DMS114 treated with DMSO at 0.1 percent for 48 hours (cell line): ENCODE data around the gene ERICH4.
"Not testable (repeated sequence)": the region's sequence is repeated elsewhere in the genome, so short reads cannot be mapped to it uniquely, and the experiment has no call there.

Experiments used
- DNase-seq: peaks from one replicate; lab custom pipeline; 2025; ENCODE audit not compliant: unreplicated experiment; lab: John Stamatoyannopoulos, UW

Gene ERICH4

GRCh38 chr19:41434450-41434849, 8.5 kb upstream of the ERICH4 start:
- DNase-seq: no peak

DNA sequence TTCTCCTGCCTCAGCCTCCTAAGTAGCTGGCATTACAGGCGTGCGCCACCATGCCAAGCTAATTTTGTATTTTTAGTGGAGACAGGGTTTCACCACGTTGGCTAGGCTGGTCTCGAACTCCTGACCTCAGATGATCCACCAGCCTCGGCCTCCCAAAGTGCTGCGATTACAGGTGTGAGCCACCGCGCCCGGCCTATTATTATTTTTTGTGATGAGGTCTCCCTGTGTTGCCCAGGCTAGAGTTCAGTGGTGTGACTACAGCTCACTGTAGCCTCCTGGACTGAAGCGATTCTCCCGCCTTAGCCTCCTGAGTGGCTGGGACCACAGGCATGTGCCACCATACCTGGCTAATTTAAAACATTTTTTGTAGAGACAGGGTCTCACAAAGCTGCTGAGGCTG, 7.6 kb upstream of the ERICH4 start:
- not testable (repeated sequence) for DNase-seq

DNA sequence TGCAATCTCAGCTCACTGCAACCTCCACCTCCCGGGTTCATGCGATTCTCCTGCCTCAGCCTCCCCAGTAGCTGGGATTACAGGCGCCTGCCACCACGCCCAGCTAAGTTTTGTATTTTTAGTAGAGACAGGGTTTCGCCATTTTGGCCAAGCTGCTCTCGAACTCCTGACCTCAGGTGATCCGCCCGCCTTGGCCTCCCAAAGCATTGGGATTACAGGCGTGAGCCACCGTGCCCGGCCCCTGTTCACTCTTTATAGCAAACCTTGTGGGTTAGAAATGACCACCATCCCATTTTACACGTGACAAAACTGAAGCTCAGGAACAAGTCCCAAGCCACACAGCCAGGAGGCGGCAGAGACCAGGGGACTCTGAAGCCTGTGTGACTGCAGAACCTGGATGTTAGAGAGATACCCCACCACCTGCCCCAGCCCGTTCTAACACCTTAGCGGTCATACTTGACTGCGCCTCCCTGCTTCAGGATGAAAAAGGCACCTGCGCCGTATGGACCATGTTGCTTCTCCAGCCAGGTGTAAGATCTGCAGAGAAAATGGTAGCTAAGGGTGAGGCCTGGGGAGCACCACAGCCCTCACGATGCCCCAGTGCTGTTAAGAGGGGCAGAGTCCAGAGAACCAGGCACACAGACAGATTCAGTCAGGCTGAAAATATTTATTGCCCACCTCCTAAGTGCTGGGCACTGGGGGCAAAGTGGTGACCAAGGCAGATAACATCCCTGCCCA, 6.9 kb upstream of the ERICH4 start:
- no peak for DNase-seq

DNA sequence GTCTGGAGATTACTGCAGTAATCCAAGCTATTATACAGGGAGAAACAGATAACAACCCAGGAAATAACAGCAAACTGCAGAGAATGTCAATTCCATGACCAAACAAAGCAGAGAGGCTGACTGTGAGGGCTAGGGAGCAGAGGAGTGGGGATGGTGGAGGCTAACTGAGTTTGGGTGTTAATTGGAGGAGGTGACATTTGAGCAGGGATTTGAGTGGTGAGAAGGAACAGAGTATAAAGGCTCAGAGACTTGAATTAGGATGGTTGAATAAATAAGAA, 6.3 kb upstream of the ERICH4 start:
- no peak for DNase-seq

DNA sequence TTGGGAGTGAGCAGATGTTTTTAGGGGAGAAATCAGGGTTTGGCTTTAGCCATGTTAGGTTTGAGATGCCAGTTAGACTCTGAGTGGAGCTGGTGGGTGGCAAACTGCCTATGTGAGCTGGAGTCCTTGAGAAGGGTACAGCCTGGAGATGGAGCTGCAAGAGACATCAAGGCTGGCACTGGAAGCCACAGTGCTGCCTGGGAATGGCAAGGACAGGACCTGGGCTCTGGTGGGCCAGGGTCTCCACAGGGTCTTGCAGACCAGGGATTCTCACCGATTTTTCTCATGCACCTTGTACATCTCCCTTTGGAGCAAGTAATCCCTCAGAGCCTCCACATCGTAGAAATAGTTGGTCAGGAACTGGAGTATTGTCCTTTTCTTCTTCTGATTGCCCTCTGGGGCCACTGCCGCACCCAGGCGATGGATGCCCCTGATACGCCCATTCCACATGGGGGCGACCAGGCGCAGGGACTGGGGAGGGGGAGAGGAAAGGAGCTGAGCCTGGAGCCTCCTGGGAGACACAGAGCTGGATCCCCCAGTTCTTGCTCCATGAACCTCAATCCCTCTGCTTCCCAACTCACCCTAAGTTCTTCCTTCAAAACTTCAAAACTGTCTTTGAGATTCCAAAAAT, 4.9 kb upstream of the ERICH4 start:
- no peak for DNase-seq

DNA sequence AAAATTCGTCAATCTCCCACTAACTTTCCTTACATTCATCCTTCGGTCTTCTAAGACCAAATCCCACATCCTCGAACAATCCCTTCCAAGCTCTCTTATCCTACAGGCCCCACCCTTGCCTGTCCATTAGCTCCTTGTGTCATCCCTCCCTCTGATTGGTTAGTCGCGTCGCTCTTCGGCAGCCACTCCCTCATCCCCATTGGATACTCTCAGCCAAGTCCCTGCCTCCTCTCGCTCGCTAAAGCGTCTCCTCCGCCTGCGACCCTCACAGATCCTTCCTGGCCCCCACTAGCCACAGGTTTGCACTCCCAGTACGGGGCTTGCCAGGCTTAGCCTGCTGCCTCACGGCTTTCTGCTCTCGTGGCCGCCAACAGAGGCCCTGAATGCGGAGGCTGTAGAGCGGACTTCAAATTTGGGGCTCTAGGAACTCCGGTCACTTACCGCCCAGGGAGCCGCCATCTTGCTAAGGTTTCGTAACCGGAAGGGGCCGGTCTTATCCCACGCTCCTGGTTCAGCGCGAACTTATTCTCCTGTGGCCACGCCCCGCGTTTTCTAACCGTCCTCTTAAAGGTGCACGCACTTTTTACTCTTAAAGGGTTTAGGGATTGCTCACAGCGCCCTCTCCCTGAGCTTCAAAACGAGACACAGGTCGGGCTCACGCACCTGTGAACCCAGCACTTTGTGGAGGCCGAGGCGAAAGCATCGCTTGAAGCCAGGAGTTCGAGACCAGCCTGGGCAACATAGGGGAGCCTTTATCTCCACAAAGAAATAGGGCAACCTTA, 3.3 kb upstream of the ERICH4 start, which contains the start of gene DMAC2:
TSS of gene DMAC2 (minus strand) at position 472 of the 782 bp plus-strand sequence. CDS start at position 459, 13 bp downstream.
- DNase-seq: peak; percentile 98

GRCh38 chr19:41441321-41441945, 1.5 kb upstream of the ERICH4 start:
- DNase-seq: no peak

DNA sequence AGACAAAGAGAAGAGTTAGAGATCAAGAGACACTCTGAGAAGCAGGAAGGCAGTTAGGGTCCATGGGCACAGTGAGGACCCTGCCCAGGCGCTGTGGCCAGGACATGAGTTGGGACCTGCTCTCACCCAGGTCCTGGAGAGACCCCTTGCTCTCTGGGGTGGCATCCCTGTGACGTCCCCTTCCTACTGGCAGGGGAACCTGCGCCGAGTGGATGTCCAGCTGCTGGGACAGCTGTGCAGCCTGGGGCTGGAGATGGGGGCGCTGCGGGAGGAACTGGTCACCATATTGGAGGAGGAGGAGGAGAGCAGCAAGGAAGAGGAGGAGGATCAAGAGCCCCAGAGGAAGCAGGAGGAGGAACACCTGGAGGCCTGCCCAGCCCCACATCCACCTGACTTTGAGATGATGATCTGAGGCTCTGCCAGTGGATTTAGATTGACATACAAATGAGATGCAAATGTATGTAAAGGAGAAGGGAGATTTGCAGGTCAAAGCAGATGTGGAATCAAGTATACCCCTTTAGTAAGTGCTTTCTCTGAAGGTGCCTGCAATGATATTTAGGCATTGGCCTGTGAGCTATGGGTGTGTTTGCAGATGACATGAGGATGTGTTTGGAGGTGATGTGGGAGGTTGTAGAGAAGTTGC, 978 bp downstream of the ERICH4 start:
- DNase-seq: no peak

DNA sequence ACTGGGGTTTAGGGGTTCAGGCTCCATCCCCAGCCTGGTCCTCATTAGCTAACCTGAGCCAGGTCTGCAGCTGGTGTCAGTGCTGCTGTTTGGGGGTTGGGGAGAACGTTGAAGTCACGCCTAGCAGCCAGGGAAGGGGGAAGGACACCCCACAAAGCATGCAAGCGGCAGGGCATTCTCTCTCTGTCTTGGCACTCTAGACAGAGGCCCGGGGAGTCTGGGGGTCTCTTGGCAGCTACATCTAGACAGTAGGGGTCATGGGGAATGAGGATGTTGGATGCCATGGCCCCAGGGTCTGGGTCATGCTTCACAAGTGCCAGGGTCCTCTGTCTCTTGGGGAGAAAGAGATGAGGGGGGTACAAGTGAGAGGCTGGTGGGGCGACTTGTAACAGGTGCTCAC, 2.6 kb downstream of the ERICH4 start:
- no peak for DNase-seq

- no peak for DNase-seq
Measured at GRCh38 chr19:41447732-41448332, 4.9 kb downstream of the ERICH4 start.

DNA sequence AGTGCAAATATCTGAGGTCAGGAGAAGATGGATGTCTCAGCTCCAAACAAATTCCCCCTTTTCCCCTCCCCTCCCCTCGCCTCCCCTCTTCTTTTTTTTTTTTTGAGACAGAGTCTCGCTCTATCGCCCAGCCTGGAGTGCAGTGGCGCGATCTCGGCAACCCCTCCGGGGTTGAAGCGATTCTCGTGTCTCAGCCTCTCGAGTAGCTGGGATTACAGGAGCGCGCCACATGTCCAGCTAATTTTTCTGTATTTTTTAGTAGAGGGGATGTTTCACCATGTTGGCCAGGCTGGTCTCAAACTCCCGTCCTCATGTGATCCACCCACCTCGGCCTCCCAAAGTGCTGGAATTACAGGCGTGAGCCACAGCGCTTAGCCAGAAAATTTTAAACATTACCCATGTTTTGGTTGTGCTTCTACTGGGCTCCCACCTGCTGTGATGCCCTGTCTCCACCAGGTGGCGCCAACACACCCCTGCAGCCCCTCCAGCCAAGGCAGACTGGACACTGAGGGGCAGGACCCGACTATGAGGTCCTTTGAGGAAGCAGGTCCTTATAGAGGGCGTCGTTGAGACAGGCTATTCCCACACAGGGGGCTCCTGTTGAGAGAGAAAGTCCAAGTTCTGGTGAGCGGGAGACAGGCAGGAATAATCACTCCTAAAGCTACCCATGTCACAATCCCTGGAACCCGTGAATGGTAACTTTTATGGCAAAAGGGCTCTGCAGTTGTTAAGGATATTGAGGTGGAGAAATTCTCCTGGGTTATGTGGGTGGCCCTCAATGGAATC, 6.3 kb downstream of the ERICH4 start:
- DNase-seq: peak; percentile 74

- DNase-seq: no peak
Measured at GRCh38 chr19:41449865-41450178, 6.9 kb downstream of the ERICH4 start.

DNA sequence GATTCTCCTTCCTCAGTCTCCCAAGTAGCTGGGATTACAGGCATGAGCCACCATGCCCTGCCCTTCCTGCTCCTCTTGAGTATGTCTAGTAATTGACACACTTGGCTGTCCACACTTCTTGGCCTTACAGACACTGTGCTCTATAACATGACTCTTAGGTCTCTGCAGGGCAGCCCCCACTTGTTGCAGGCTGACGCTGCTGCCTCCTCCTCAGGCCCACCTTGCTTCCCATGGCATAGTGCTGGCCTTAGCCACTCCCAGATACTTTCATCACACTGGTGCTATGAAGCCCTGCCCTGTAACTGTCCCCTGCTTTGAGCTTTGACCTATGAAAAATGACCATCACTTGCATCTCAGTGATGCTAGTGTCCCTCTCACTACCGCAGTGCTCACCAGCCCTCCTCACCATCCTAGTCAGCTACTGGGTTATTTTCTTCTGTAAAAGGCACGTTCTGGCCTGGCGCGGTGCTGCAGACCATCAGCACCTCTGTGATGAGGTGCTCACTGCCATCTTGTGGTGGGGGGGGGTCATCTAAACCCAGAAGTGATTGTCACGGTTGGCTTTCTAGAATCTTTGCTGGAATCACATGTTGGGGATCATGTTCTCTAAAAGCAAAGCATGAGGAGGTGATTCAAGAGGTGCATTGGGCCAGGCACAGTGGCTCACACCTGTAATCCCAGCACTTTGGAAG, 9.8 kb downstream of the ERICH4 start:
- DNase-seq: no peak

GRCh38 chr19:41455936-41456335, 13.0 kb downstream of the ERICH4 start:
- no peak for DNase-seq

DNA sequence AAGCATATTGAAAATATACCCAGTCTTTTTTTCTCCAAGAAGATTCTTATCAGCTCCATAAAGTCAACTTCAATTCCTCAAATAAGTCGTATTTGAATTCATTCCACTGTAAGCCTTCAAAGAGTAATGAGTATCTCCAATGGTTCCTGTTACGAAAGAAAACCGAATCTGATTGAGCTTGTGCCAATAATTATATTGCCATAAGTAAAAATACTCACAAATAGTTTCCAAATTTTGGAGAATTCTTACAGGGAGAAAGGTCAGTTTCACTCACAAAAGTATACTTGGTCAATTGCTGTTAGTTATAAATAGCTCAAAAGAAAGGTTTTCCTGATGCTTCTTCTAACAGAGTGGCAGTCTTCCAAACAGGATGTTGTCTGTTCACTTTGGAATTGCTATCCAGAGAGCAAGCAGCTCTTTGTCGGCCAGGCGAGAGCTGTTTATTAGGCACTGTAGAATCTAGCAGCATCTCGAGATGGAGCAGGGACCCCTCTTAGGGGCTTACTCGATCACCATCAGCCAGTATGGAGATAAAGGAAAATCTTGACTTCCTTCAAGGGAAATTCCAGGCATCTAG, 13.5 kb downstream of the ERICH4 start:
- no peak for DNase-seq

DNA sequence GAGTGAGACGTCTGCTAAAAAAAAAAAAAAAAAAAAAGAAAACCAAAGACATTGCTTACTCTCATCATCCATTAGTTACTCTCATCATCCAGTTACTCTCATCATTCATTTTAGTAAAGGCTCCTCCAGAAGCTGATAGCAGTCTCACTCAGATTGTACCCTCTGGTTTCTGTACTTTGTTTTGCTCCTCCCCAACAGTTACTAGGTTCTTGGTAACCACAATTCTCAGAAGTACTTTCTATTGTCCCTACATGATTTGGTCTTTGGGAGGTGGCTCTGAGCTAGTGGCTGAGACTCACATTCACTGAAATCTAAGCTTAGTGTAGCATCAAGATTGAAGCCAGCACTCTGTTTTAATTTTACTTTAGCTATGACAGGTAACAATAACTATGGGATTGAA, 14.3 kb downstream of the ERICH4 start:
- DNase-seq: no peak

DNA sequence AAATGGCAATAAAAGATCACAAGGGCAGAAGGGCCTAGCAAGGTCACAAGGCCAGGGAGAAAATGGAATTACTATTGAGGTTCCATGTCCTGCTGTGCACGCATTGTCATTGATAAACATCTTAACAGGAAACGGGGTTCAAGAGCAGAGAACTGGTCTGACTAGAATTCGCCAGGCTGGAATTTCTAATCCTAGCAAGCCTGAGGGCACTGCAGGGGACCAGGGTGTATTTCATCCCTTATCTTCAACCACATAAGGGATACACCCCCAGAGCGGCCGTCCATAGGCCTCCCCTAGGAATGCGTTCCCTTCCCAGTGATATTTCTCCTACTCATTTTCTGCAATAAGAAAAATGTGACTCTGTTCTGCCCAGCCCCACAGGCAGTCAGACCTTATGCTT, 19.5 kb downstream of the ERICH4 start:
- no peak for DNase-seq

DNA sequence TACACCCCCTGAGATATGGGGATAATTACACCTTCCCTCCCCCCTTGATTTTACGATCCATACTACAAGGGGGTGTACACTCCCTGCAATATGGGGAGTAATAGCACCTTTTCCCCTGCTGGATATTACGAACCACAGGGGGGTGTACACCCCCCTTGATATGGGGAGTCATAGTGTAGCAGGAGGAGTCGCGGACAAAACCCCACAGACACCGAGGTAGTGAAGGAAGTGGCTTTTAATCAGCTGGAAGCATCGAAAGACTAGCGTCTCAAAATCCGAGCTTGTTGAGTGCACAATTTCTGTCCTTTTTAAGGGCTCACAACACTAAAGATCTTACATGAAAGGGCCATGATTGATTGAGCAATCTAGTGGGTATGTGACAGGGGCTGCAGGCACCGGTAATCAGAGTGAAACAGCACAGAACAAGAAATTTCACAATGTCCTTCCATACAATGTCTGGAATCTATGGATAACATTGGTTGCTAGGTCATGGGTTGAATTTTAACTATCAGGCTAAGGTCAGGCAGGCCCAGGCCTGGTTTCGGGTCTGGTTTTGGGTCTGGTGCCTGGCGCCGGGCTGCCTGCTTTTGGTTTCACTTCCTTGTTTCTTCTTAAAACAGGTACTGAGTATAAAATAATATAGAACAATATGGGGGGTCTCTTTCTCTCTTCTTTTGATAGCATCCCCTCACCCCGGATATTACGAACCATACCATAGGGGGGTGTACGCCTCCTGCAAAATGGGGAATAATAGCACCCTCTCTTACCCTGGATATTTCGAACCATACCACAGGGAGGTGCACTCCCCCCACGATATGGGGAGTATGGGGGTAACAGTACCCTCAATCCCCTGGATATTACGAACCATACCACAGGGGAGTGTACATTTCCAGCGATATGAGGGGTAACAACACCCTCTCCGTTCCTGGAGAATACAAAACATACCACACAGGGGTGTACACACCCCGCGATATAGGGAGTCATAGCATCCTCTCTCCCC, 20.6 kb downstream of the ERICH4 start:
- DNase-seq: not testable (repeated sequence)
